IMR-90 (cell line): ENCODE measurements around the gene PTPRK. TPM values are rescaled to one million over a fixed set of nuclear protein-coding genes. Genes with fewer than 3 reads are reported as not detected.
A peak's percentile ranks its signal among the peaks of the same experiment; 100 is the strongest.

Source experiments
- ATAC-seq: fragments of 200-7000 bp; cut with Tn5 transposase; 2 replicates; pipeline ENCODE4 v1.9.1; 2020; ENCODE audit warnings: low read depth, mild to moderate bottlenecking, moderate library complexity
- BruUV-seq: library from RNA; stranded (reverse); fragments of 400-500 nt; replicated peaks from 2 replicates; lab custom pipeline; 2021; lab: Mats Ljungman, UMichigan
- CTCF ChIA-PET: fragments of 300-600 bp; formaldehyde crosslinking; extraction: SDS; loops from one replicate; lab custom pipeline; 2021; ENCODE audit warnings: antibody characterized with exemption; lab: Yijun Ruan, JAX
- POLR2A ChIA-PET: fragments of 300-600 bp; sonication (Branson Sonifier 250); formaldehyde crosslinking; loops from one replicate; lab custom pipeline; 2022; ENCODE audit warnings: antibody characterized with exemption; ENCODE audit not compliant: unreplicated experiment; lab: Charles Lee
- DNase-seq: peaks from one replicate; pipeline ENCODE4 v3.0.0; 2013
- H2AFZ ChIP-seq: replicated peaks from 2 replicates; pipeline ENCODE3; 2013; ENCODE audit warnings: low read length, mild to moderate bottlenecking; ENCODE audit not compliant: poor library complexity
- H2AK5ac ChIP-seq: 2 replicates; pipeline ENCODE4 v1.6.1; 2013; ENCODE audit warnings: low read depth, low read length, inconsistent platforms
- H2AK9ac ChIP-seq: replicated peaks from 2 replicates; pipeline ENCODE3; 2013; ENCODE audit warnings: mild to moderate bottlenecking, low read depth, low read length, moderate library complexity; ENCODE audit not compliant: poor library complexity
- H2BK120ac ChIP-seq: 2 replicates; pipeline ENCODE4 v1.6.1; 2013; ENCODE audit warnings: low read depth, low read length, inconsistent platforms
- H2BK15ac ChIP-seq: 3 replicates; pipeline ENCODE4 v1.6.1; 2013; ENCODE audit warnings: low read depth, low read length, inconsistent platforms
- H2BK20ac ChIP-seq: 2 replicates; pipeline ENCODE4 v1.6.1; 2013; ENCODE audit warnings: low read depth, mild to moderate bottlenecking, inconsistent platforms, low read length, moderate library complexity
- H2BK5ac ChIP-seq: 2 replicates; pipeline ENCODE4 v1.6.1; 2013; ENCODE audit warnings: mild to moderate bottlenecking, low read depth, low read length, inconsistent platforms; ENCODE audit not compliant: poor library complexity, severe bottlenecking
- H3K14ac ChIP-seq: replicated peaks from 2 replicates; pipeline ENCODE4 v1.6.1; 2013; ENCODE audit warnings: low read depth, low read length, inconsistent platforms
- H3K18ac ChIP-seq: 2 replicates; pipeline ENCODE4 v1.6.1; 2013; ENCODE audit warnings: low read depth, low read length, control low read depth
- H3K23ac ChIP-seq: 2 replicates; pipeline ENCODE4 v1.6.1; 2013; ENCODE audit warnings: low read depth, low read length, inconsistent platforms
- H3K27ac ChIP-seq: 2 replicates; pipeline ENCODE4 v1.5.1; 2013; ENCODE audit warnings: mild to moderate bottlenecking, control low read depth, low read length; ENCODE audit not compliant: insufficient read depth
- H3K27me3 ChIP-seq: 2 replicates; pipeline ENCODE4 v1.6.1; 2013; ENCODE audit warnings: low read length; ENCODE audit not compliant: control insufficient read depth, insufficient read depth
- H3K36me3 ChIP-seq: 2 replicates; pipeline ENCODE4 v1.6.1; 2013; ENCODE audit warnings: low read length, mixed read lengths; ENCODE audit not compliant: control insufficient read depth, insufficient read depth
- H3K4ac ChIP-seq: 2 replicates; pipeline ENCODE4 v1.6.1; 2013; ENCODE audit warnings: low read depth, low read length, inconsistent platforms
- H3K4me1 ChIP-seq: 2 replicates; pipeline ENCODE4 v1.6.1; 2013; ENCODE audit warnings: low read length, mixed read lengths; ENCODE audit not compliant: control insufficient read depth, insufficient read depth
- H3K4me2 ChIP-seq: 2 replicates; pipeline ENCODE4 v1.6.1; 2013; ENCODE audit warnings: low read depth, mild to moderate bottlenecking, control low read depth, low read length, moderate library complexity
- H3K4me3 ChIP-seq: 2 replicates; pipeline ENCODE4 v1.5.1; 2013; ENCODE audit warnings: low read depth, mild to moderate bottlenecking, control low read depth, low read length, moderate library complexity; ENCODE audit not compliant: insufficient read depth
- H3K56ac ChIP-seq: 2 replicates; pipeline ENCODE4 v1.6.1; 2013; ENCODE audit warnings: low read length, inconsistent platforms; ENCODE audit not compliant: insufficient read depth; ENCODE audit errors: extremely low read depth
- H3K79me1 ChIP-seq, 2 experiments: 2 replicates each; pipeline ENCODE4 v1.6.1; 2013; ENCODE audit warnings: low read length in 2 of 2, inconsistent platforms in 1 of 2, low read depth in 1 of 2
- H3K9ac ChIP-seq: 2 replicates; pipeline ENCODE4 v1.6.1; 2013; ENCODE audit warnings: low read depth, low read length, control low read depth
- H3K9me1 ChIP-seq: 2 replicates; pipeline ENCODE4 v1.6.1; 2013; ENCODE audit warnings: low read length, inconsistent platforms; ENCODE audit not compliant: insufficient read depth
- H3K9me3 ChIP-seq: 2 replicates; pipeline ENCODE4 v1.6.1; 2013; ENCODE audit warnings: low read length; ENCODE audit not compliant: control insufficient read depth, insufficient read depth
- H4K20me1 ChIP-seq: 2 replicates; pipeline ENCODE4 v1.6.1; 2013; ENCODE audit warnings: low read length, inconsistent platforms; ENCODE audit not compliant: insufficient read depth
- H4K5ac ChIP-seq: 2 replicates; pipeline ENCODE4 v1.6.1; 2013; ENCODE audit warnings: mild to moderate bottlenecking, low read depth, low read length, control low read depth
- H4K8ac ChIP-seq, 2 experiments: 2 replicates each; pipeline ENCODE4 v1.6.1; 2013; ENCODE audit warnings: low read depth in 2 of 2, low read length in 2 of 2, control low read depth in 1 of 2, inconsistent platforms in 1 of 2
- H4K91ac ChIP-seq: 2 replicates; pipeline ENCODE4 v1.6.1; 2013; ENCODE audit warnings: low read depth, low read length, inconsistent platforms; ENCODE audit not compliant: insufficient read depth
- BHLHE40 ChIP-seq: fragments of 150-350 bp; IDR thresholded peaks from 2 replicates; pipeline ENCODE4 v1.6.1; 2016; ENCODE audit warnings: mild to moderate bottlenecking, low read depth, low read length
- MAZ ChIP-seq: IDR thresholded peaks from 2 replicates; pipeline ENCODE4 v1.6.1; 2012; ENCODE audit warnings: low read depth, mild to moderate bottlenecking, low read length, improper control_type of control experiment, moderate library complexity, borderline replicate concordance
- POLR2A ChIP-seq: IDR thresholded peaks from 2 replicates; pipeline ENCODE4 v1.6.1; 2012; ENCODE audit warnings: mild to moderate bottlenecking, low read depth, low read length
- RFX5 ChIP-seq: IDR thresholded peaks from 2 replicates; pipeline ENCODE4 v1.8.0; 2012; ENCODE audit warnings: low read depth, mild to moderate bottlenecking, low read length, moderate library complexity
- WGBS, 2 experiments: methylation state at CpG; one replicate each; pipeline versions ENCODE4 v1.1.5 to v1.1.7; 2013; ENCODE audit warnings: missing lambda C conversion rate in 2 of 2; ENCODE audit not compliant: insufficient read length in 1 of 2; ENCODE audit errors: extremely low coverage in 2 of 2; 5-methylcytosine and 5-hydroxymethylcytosine counted together
- dilution Hi-C: fragments of 300-500 bp; cut with HindIII; formaldehyde crosslinking; loops from one replicate; pipeline ENCODE4 v1.14.3; 2018; ENCODE audit warnings: low sequenced_read_pairs; ENCODE audit not compliant: unreplicated experiment
- in situ Hi-C: fragments of 300-500 bp; cut with MboI; formaldehyde crosslinking; loops from 3 replicates; pipeline ENCODE4 v1.14.3; 2019; ENCODE audit warnings: low sequenced_read_pairs, inconsistent platforms, mixed read lengths
- intact Hi-C: fragments of 100-400 bp; cut with micrococcal nuclease; formaldehyde crosslinking; loops from 2 replicates; pipeline ENCODE4 v1.10.0; 2022
- polyA plus RNA-seq, 3 experiments: library from polyadenylated mRNA; depleted of rRNA; stranded (reverse); fragments of >200 nt; gene quantifications; 2 replicates each; pipeline ENCODE4 v1.2.3, GENCODE V29; 2012; ENCODE audit warnings: low replicate concordance in 1 of 3
- total RNA-seq: library from RNA; depleted of rRNA; stranded (reverse); fragments of >200 nt; gene quantifications from 2 replicates; pipeline ENCODE4 v1.2.3, GENCODE V29; 2012
- TF ChIP-seq, protein P1 (sequence below): conservative IDR thresholded peaks from 2 replicates; pipeline ENCODE4 v1.5.1; 2012; ENCODE audit warnings: mild to moderate bottlenecking, low read depth, low read length, improper control_type of control experiment

The PTPRK gene
- total and polyA plus RNA-seq, 2 of the 4 experiments (the other 2 are of a cell fraction): 18.0 to 80.8 TPM

DNA sequence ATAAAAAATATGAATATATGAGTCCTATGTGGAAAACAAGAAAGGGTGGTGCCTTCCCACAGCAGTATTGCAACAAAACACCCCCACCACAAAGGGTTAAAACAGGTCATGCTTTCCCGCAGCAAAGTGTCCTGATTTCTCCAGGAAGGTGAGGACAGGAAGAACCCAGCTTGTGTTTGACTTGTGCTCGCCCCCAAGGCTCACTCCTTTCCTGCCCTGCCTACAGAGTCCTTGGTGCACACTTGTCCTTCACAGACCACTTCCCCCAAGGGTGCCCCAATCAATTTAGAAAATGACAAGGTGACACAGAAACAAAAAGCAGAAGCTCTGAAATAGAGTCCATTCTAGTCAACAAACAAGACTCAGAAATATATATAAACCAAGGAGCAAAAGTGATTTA is 237.4 kb downstream of the PTPRK start:
- Histone ChIP-seq H3K18ac (no peak overlapping the region), H2AFZ (no peak overlapping the region), H4K5ac (no peak overlapping the region), H3K36me3 (no peaks in the 10 kb centered on the region), H3K56ac (no peak overlapping the region), H3K9ac (no peak overlapping the region), H2BK120ac (no peak overlapping the region), H3K27me3 (no peaks in the 10 kb centered on the region), H2AK9ac (no peak overlapping the region), H3K4ac (no peak overlapping the region), H2AK5ac (peak overlapping the region; percentile 31; the same call in 1 of the 2 replicates), H2BK20ac (no peak overlapping the region), H3K9me1 (peaks cover 6% of the 10 kb centered on the region; the same call in 1 of the 2 replicates), H4K20me1 (peaks cover 2% of the 10 kb centered on the region; the same call in 1 of the 2 replicates), H3K9me3 (no peaks in the 10 kb centered on the region), H3K4me3 (no peak overlapping the region), H4K8ac (no peak overlapping the region), H4K91ac (no peak overlapping the region), H3K23ac (no peak overlapping the region), H3K4me1 (peaks cover 5% of the 10 kb centered on the region; the same call in 1 of the 2 replicates), H3K79me1 (peaks cover 5 to 48% of the 10 kb centered on the region in 2 experiments), H3K4me2 (no peak overlapping the region), H2BK5ac (no peak overlapping the region), H3K14ac (no peak overlapping the region), H3K27ac (no peak overlapping the region), H2BK15ac (no peak overlapping the region)
- ChIA-PET POLR2A (no interaction called here), CTCF (no interaction called here)
- WGBS, 2 experiments: no CpG with 5 or more reads among the region's 2 CpGs
- dilution Hi-C loops (no loop called here), in situ Hi-C loops (no loop called here), intact Hi-C loops (no loop called here)
- no peak for ATAC-seq
- no TSS peak for BruUV-seq
- DNase-seq: no peak
- TF ChIP-seq BHLHE40 (no peak), POLR2A (no peak), RFX5 (no peak), MAZ (no peak)
- TF ChIP-seq, protein P1, sequence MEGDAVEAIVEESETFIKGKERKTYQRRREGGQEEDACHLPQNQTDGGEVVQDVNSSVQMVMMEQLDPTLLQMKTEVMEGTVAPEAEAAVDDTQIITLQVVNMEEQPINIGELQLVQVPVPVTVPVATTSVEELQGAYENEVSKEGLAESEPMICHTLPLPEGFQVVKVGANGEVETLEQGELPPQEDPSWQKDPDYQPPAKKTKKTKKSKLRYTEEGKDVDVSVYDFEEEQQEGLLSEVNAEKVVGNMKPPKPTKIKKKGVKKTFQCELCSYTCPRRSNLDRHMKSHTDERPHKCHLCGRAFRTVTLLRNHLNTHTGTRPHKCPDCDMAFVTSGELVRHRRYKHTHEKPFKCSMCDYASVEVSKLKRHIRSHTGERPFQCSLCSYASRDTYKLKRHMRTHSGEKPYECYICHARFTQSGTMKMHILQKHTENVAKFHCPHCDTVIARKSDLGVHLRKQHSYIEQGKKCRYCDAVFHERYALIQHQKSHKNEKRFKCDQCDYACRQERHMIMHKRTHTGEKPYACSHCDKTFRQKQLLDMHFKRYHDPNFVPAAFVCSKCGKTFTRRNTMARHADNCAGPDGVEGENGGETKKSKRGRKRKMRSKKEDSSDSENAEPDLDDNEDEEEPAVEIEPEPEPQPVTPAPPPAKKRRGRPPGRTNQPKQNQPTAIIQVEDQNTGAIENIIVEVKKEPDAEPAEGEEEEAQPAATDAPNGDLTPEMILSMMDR: no peak
